NCI-H82 (cell line): ENCODE measurements around the gene MAP3K21.

Experiments used
- DNase-seq: peaks from one replicate; lab custom pipeline; 2025; lab: John Stamatoyannopoulos, UW

MAP3K21 gene

GRCh38 chr1:233359431-233359830 is 31.9 kb downstream of the MAP3K21 start:
- no peak for DNase-seq

GRCh38 chr1:233359905-233360304 is 32.4 kb downstream of the MAP3K21 start:
- no peak for DNase-seq

GRCh38 chr1:233360525-233361102 is 33.1 kb downstream of the MAP3K21 start:
- no peak for DNase-seq

DNA sequence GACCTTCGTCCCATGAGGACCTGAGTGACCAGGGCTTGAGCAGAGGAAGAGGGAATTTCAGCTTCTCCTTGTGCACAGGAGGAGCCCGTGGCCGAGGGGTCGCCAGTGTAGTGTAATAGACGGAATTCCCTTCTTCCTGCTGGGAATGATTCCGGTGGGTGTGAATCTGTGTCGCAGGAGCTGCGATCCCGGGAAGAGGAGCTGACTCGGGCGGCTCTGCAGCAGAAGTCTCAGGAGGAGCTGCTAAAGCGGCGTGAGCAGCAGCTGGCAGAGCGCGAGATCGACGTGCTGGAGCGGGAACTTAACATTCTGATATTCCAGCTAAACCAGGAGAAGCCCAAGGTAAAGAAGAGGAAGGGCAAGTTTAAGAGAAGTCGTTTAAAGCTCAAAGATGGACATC is 34.4 kb downstream of the MAP3K21 start:
- no peak for DNase-seq

DNA sequence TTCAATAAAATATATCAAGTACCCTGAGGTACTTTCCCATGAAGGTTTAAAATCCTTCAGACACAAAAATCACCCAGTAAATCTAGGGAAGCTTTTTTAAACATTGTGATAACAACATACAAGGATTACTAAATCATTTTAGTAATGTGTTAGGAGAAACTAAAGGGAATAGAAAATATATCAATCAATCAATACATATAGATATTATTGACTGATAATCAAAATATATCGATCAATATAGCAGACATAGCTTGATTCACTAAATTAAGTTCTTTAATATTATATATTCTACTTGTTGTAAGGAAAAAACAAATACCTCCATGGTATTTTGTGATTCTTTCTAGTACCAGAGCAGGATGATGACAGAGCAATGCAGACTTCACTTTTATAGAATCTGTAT is 35.2 kb downstream of the MAP3K21 start:
- DNase-seq = no peak

DNA sequence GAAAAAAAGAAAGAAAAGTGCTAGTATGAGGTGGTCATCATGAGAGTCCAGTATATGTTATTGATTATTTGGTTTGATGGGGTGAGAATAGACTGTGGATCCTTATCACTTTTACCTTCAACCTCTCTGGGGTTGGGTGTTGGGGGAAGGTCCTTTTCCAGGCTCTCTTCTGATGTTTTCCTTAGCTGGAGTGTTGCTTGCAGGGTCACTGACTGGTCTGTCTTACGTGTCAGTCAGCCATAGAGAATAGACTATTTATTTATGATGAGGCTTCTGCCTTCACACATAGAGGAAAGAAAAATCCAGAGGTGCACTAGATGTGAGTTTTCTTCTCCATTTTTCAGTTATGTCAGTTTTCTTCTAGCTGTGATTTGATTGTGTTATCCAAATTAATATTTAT is 36.5 kb downstream of the MAP3K21 start:
- DNase-seq = no peak

DNA sequence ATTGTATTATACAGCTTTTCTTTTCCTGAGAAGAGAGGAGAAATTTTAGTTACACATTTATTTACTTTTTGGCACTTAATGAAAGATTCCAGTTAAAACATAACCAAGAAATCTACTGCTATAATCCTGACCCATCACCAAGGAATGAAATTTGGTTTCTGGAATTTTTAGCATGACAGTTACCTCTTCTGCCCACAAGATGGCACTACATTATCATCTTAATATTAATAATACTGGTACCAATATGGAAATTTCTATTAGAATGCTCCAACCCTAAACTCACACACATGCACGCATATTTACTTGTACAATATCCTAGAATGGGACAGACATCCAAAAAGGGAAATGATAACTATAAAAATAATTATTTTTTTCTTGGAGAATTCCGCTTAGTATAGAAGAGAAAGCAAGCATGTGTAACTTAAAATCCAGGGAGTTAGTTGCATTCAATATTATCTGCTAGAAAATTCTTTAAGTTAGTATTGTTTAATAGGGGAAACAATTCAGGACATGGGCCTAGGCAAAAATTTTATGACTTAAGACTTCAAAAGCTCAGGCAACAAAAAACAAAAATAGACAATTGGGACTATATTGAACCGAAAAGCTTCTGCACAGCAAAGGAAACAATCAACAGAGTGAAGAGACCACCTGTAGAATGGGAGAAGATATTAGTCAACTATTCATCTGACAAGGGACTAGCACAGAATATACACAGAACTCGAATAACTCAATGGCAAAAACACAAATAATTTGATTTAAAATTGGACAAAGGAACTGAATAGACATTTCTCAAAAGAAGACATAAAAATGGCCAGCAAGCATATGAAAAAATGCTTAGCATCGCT is 37.4 kb downstream of the MAP3K21 start:
- peak; percentile 49 for DNase-seq

GRCh38 chr1:233366575-233366974 is 39.1 kb downstream of the MAP3K21 start:
- no peak for DNase-seq

GRCh38 chr1:233367057-233367803 is 39.7 kb downstream of the MAP3K21 start:
- no peak for DNase-seq

- DNase-seq = no peak
Observed at GRCh38 chr1:233368106-233368788, 40.7 kb downstream of the MAP3K21 start.

- DNase-seq = no peak
Observed at GRCh38 chr1:233368789-233369130, 41.2 kb downstream of the MAP3K21 start.

DNA sequence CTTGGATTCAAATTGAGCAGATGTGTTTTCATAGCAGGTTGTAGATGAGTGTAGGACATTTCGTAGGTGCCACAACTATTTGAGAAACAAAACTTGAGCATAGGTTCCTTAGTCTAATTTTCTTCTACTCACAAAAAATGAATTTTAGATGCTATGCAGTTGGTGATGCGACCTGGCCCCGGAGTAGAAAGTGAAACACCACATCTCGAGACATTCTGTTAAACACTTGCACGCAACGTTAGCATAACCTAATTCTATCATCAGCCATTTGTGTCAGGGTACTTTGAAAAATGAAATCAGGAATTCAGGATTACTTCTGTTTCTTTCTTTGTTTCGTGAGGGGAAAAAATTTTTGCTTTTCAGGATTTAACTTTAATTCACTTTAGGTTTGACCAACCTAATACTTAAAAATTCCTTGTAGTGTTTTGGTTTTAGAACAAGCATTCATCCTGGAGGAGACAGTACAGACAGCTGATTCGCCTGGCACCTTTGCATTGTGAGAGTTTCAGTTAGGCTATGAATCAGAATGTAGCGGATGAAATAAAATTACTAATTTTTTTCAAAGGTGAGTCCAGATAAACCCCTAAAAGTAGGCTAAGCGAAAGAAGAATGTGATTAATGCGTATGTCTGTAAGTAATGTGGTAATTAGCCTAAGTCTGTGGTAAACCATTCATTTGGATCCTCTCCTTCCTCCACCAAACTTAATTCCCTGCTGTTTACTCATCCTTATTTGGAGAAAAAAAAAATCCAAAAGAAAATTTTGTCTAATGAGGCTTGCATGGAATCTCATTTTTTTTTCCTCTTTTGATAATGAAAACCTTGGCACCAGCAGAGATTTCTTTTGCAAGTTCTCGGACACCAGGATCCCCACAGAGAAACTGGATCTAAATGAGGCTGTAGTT is 44.9 kb downstream of the MAP3K21 start:
- DNase-seq = peak; percentile 27

- DNase-seq = no peak
Observed at GRCh38 chr1:233373226-233373625, 45.7 kb downstream of the MAP3K21 start.

GRCh38 chr1:233375653-233376052 is 48.1 kb downstream of the MAP3K21 start:
- no peak for DNase-seq

DNA sequence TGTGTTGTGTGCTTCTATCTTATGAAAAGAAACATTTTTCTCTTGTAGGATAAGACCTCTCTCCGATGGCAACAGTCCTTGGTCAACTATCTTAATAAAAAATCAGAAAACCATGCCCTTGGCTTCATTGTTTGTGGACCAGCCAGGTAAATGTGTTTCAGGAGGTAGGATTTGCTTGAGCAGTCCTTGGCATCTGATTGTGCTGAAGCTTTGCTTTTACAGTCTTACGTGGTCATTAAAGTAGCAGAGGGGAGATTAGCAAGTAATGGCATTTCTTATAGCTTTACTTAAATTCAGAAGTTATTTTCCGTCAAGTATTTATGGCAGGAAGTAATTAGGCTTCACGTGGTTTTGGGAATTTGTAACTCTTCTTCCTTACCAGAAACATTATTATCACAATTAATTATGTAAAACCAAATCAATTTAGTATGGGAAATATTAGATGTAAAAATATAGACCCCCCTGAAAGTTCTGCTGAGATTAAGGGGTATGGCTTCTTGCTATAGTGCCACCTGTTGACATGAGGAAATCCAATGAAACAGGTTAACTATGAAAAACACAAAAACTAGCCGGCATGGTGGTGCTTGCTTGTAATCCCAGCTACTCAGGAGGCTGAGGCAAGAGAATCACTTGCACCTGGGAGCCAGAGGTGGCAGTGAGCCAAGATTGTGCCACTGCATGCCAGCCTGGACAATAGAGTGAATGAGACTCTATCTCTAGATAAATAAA is 49.0 kb downstream of the MAP3K21 start:
- peak; percentile 22 for DNase-seq

- DNase-seq = peak; percentile 86
Observed at GRCh38 chr1:233379869-233380438, 52.4 kb downstream of the MAP3K21 start.

- no peak for DNase-seq
Observed at GRCh38 chr1:233381806-233382205, 54.3 kb downstream of the MAP3K21 start.

- no peak for DNase-seq
Observed at GRCh38 chr1:233383984-233384383, 56.5 kb downstream of the MAP3K21 start.

- no peak for DNase-seq
Observed at GRCh38 chr1:233386336-233386735, 58.8 kb downstream of the MAP3K21 start.

- DNase-seq = no peak
Observed at GRCh38 chr1:233387585-233387984, 60.1 kb downstream of the MAP3K21 start.
